Measurements from ENCODE around the gene DDIT3.
"Not testable (repeated sequence)": the region's sequence is repeated elsewhere in the genome, so short reads cannot be mapped to it uniquely, and the experiment has no call there.

DNA sequence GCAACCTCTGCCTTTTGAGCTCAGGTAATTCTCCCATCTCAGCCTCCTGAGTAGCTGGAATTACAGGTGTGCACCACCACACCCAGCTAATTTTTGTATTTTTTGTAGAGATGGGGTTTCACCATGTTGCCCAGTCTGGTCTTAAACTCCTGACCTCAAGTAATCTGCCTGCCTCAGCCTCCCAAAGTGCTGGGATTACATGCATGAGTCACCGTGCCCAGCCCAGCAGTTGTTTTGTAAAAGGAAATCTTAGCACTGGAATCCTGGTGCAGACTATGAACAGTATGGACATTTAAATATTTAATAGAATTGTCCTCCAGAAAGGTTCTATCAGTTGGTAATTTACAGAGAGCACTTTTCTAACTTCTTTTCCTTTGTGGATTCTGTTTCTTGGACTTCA, 40.8 kb upstream of the DDIT3 start:
- TF ChIP-seq, protein P1, sequence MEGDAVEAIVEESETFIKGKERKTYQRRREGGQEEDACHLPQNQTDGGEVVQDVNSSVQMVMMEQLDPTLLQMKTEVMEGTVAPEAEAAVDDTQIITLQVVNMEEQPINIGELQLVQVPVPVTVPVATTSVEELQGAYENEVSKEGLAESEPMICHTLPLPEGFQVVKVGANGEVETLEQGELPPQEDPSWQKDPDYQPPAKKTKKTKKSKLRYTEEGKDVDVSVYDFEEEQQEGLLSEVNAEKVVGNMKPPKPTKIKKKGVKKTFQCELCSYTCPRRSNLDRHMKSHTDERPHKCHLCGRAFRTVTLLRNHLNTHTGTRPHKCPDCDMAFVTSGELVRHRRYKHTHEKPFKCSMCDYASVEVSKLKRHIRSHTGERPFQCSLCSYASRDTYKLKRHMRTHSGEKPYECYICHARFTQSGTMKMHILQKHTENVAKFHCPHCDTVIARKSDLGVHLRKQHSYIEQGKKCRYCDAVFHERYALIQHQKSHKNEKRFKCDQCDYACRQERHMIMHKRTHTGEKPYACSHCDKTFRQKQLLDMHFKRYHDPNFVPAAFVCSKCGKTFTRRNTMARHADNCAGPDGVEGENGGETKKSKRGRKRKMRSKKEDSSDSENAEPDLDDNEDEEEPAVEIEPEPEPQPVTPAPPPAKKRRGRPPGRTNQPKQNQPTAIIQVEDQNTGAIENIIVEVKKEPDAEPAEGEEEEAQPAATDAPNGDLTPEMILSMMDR (IDR thresholded peaks at IDR 0.05; ENCODE audit: low read depth, low read length, poor library complexity, severe bottlenecking), result not testable (repeated sequence)
- TF ChIP-seq EZH2phosphoT487 (IDR thresholded peaks at IDR 0.05; ENCODE audit: borderline replicate concordance, low read length), result not testable (repeated sequence)

Measured in DOHH2 (cell line).